DOHH2 (cell line): ENCODE data around the gene UNC79.

ENCODE experiments used
- CTCF ChIP-seq: fragments of 200-600 bp; sonication (generic); IDR thresholded peaks from one replicate; pipeline ENCODE4 v1.5.1; 2014; ENCODE audit warnings: antibody characterized with exemption, mild to moderate bottlenecking, low read depth, low read length; ENCODE audit not compliant: poor library complexity, severe bottlenecking
- EZH2phosphoT487 ChIP-seq: fragments of 200-600 bp; sonication (generic); IDR thresholded peaks from 2 replicates; pipeline ENCODE4 v1.6.1; 2017; ENCODE audit warnings: borderline replicate concordance, mild to moderate bottlenecking, antibody characterized with exemption, low read length, moderate library complexity, mixed read lengths

- TF ChIP-seq CTCF (no peak), EZH2phosphoT487 (no peak)
Measured at GRCh38 chr14:93522221-93522620, 91.5 kb downstream of the UNC79 start.
